Gastrocnemius medialis (tissue), 4 donors: Measurements from ENCODE around the gene EIF2D.

Experiments used
- POLR2A ChIP-seq, 2 donors: fragments of 450-650 bp; IDR thresholded peaks; one replicate each; pipeline ENCODE4 v1.6.1; 2017; ENCODE audit warnings: antibody characterized with exemption in 2 of 2, mild to moderate bottlenecking in 2 of 2, moderate library complexity in 2 of 2
- TF ChIP-seq, protein P1 (sequence below), 5 experiments: fragments of 450-650 bp in 3 of 5; fragments of 200-600 bp in 2 of 5; sonication (generic) in 2 of 5; IDR thresholded peaks in 4 of 5; conservative IDR thresholded peaks in 1 of 5; 1 replicate in 4 of 5; 2 replicates in 1 of 5; pipeline ENCODE4 v1.5.1; 2016 to 2019; ENCODE audit warnings: antibody characterized with exemption in 5 of 5, mild to moderate bottlenecking in 3 of 5, moderate library complexity in 3 of 5

DNA sequence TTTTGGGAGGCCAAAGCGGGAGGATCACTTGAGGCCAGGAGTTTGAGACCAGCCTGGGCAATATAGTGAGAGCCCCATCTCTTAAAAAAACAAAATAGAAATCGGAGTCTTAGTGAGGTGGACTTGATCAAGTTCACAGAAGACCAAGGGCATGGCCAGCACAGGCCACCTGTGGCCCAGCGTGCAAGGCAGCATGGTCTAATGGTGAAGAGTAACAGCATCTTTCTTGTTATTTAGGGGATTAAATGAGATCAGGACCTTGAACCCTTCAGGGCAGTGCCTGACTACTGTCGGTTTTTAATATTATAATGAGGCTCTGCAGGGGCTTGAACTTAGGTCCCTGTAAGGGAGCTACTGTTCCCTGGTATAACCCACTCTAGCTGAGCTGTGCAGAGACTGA lies 38.5 kb downstream of the EIF2D start:
- no peak for TF ChIP-seq POLR2A (IDR thresholded peaks at IDR 0.05)
- TF ChIP-seq, protein P1, sequence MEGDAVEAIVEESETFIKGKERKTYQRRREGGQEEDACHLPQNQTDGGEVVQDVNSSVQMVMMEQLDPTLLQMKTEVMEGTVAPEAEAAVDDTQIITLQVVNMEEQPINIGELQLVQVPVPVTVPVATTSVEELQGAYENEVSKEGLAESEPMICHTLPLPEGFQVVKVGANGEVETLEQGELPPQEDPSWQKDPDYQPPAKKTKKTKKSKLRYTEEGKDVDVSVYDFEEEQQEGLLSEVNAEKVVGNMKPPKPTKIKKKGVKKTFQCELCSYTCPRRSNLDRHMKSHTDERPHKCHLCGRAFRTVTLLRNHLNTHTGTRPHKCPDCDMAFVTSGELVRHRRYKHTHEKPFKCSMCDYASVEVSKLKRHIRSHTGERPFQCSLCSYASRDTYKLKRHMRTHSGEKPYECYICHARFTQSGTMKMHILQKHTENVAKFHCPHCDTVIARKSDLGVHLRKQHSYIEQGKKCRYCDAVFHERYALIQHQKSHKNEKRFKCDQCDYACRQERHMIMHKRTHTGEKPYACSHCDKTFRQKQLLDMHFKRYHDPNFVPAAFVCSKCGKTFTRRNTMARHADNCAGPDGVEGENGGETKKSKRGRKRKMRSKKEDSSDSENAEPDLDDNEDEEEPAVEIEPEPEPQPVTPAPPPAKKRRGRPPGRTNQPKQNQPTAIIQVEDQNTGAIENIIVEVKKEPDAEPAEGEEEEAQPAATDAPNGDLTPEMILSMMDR (IDR thresholded peaks at IDR 0.05 in 4 of 5, conservative IDR thresholded peaks at IDR 0.05 in 1 of 5) = no peak
